ENCODE measurements around the gene ACOT7.

DNA sequence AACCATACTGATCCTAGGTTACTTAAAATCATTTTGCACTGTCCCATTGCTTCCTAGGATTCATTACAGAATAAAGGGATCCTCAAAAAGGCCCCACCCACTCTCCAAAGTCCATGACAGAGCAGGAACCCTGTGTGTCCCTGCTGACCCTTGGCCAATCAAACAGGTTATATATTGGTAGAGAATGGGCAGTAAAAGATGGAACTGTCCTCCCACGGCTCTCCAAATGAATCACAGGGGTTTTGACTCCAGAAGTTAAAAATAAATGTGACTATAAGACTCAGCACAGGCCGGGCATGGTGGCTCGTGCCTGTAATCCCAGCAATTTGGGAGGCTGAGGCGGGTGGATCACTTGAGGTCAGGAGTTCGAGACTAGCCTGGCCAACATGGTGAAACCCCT lies 65.5 kb downstream of the ACOT7 start:
- TF ChIP-seq, protein P1, sequence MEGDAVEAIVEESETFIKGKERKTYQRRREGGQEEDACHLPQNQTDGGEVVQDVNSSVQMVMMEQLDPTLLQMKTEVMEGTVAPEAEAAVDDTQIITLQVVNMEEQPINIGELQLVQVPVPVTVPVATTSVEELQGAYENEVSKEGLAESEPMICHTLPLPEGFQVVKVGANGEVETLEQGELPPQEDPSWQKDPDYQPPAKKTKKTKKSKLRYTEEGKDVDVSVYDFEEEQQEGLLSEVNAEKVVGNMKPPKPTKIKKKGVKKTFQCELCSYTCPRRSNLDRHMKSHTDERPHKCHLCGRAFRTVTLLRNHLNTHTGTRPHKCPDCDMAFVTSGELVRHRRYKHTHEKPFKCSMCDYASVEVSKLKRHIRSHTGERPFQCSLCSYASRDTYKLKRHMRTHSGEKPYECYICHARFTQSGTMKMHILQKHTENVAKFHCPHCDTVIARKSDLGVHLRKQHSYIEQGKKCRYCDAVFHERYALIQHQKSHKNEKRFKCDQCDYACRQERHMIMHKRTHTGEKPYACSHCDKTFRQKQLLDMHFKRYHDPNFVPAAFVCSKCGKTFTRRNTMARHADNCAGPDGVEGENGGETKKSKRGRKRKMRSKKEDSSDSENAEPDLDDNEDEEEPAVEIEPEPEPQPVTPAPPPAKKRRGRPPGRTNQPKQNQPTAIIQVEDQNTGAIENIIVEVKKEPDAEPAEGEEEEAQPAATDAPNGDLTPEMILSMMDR (IDR thresholded peaks at IDR 0.05): no peak
- TF ChIP-seq SIN3A (IDR thresholded peaks at IDR 0.05; ENCODE audit: borderline replicate concordance, insufficient read depth, low read depth, low read length) (no peak), POLR2AphosphoS5 (IDR thresholded peaks at IDR 0.05; ENCODE audit: low read depth, low read length) (no peak), TCF7L2 (IDR thresholded peaks at IDR 0.05; ENCODE audit: low read depth, low read length) (no peak)
- TF ChIP-seq, protein P2, sequence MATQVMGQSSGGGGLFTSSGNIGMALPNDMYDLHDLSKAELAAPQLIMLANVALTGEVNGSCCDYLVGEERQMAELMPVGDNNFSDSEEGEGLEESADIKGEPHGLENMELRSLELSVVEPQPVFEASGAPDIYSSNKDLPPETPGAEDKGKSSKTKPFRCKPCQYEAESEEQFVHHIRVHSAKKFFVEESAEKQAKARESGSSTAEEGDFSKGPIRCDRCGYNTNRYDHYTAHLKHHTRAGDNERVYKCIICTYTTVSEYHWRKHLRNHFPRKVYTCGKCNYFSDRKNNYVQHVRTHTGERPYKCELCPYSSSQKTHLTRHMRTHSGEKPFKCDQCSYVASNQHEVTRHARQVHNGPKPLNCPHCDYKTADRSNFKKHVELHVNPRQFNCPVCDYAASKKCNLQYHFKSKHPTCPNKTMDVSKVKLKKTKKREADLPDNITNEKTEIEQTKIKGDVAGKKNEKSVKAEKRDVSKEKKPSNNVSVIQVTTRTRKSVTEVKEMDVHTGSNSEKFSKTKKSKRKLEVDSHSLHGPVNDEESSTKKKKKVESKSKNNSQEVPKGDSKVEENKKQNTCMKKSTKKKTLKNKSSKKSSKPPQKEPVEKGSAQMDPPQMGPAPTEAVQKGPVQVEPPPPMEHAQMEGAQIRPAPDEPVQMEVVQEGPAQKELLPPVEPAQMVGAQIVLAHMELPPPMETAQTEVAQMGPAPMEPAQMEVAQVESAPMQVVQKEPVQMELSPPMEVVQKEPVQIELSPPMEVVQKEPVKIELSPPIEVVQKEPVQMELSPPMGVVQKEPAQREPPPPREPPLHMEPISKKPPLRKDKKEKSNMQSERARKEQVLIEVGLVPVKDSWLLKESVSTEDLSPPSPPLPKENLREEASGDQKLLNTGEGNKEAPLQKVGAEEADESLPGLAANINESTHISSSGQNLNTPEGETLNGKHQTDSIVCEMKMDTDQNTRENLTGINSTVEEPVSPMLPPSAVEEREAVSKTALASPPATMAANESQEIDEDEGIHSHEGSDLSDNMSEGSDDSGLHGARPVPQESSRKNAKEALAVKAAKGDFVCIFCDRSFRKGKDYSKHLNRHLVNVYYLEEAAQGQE (IDR thresholded peaks at IDR 0.05; ENCODE audit: insufficient read depth in 1 of 2, low read depth in 2 of 2, low read length in 1 of 2): no peak

All from Panc1 (cell line).